Brain pericyte (primary cell): Measurements from ENCODE around the gene AKR1B1.

Experiments used
- DNase-seq: peaks from one replicate; pipeline ENCODE4 v3.0.0-alpha.2; 2012; ENCODE audit warnings: low read depth, low spot score

Gene AKR1B1

GRCh38 chr7:134419085-134419484 lies 39.8 kb downstream of the AKR1B1 start:
- no peak for DNase-seq

- DNase-seq: no peak
Observed at GRCh38 chr7:134415700-134416099, 43.2 kb downstream of the AKR1B1 start.

- no peak for DNase-seq
Observed at GRCh38 chr7:134414109-134414508, 44.8 kb downstream of the AKR1B1 start.

GRCh38 chr7:134407311-134407710 lies 51.6 kb downstream of the AKR1B1 start:
- DNase-seq: no peak

GRCh38 chr7:134406431-134406830 lies 52.5 kb downstream of the AKR1B1 start:
- DNase-seq: no peak

GRCh38 chr7:134405299-134405698 lies 53.6 kb downstream of the AKR1B1 start:
- no peak for DNase-seq

GRCh38 chr7:134403062-134403461 lies 55.8 kb downstream of the AKR1B1 start:
- DNase-seq: no peak

- no peak for DNase-seq
Observed at GRCh38 chr7:134400859-134401258, 58.0 kb downstream of the AKR1B1 start.

GRCh38 chr7:134396031-134396430 lies 62.9 kb downstream of the AKR1B1 start:
- DNase-seq: no peak

GRCh38 chr7:134395604-134396003 lies 63.3 kb downstream of the AKR1B1 start:
- no peak for DNase-seq

- DNase-seq: no peak
Observed at GRCh38 chr7:134394056-134394455, 64.8 kb downstream of the AKR1B1 start.
